ENCODE data around the gene DAGLB.

DAGLB gene

DNA sequence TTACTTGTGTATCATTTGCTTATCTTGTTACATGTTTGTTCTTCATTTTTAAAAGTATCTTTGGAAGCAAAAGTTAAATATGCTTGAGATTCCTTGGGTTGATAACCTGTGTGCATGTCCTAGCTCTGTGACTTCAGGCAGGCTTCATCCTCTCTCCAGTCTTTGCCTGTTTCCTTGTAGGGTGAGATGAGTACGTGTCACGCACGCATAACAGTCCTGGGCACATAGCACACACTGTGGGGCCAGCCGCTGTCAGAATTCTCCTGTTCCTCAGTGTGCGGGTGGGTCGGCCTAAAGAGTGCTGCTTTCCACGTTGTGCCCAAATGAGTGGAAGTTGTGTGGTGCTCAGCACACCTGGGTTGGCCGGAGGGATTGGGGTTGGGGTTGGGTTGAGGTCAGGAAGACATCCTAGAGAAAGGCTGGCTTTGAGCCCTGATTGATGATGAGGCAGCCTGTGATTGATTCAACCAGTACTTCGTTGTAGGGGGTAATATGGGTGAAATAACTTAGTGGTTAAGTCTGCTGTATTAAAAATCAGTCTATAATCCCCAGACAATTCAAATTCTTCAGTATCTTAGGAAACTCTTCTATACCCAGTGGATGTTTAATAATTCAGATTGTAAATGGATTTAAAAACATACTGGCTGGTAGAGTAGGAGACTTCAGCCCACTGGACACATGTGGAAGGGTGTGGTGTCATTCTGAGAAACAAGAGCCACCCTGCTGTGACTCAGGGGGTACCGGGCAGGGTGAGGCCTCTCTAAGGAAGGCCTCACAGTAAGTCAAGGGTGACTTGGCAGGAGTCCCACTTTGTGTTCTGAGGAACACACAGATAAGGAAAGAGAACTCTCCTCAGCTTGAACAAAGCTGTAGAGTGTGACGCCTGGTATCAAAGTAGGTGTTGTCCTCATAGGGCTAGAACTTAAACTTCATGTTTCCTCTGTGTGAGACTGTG is 54.8 kb downstream of the DAGLB start:
- TF ChIP-seq, protein P1, sequence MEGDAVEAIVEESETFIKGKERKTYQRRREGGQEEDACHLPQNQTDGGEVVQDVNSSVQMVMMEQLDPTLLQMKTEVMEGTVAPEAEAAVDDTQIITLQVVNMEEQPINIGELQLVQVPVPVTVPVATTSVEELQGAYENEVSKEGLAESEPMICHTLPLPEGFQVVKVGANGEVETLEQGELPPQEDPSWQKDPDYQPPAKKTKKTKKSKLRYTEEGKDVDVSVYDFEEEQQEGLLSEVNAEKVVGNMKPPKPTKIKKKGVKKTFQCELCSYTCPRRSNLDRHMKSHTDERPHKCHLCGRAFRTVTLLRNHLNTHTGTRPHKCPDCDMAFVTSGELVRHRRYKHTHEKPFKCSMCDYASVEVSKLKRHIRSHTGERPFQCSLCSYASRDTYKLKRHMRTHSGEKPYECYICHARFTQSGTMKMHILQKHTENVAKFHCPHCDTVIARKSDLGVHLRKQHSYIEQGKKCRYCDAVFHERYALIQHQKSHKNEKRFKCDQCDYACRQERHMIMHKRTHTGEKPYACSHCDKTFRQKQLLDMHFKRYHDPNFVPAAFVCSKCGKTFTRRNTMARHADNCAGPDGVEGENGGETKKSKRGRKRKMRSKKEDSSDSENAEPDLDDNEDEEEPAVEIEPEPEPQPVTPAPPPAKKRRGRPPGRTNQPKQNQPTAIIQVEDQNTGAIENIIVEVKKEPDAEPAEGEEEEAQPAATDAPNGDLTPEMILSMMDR (IDR thresholded peaks at IDR 0.05; ENCODE audit: low read depth, low read length) = no peak
- DNase-seq (ENCODE audit: low read depth in 2 of 2) = peak; percentile 88 to 92
- H3K4me3 ChIP-seq (replicated peaks in 1 of 2; ENCODE audit: low read depth in 2 of 2, low read length in 2 of 2) = no peak overlapping the region

- DNase-seq (ENCODE audit: low read depth in 2 of 2) = no peak
- H3K4me3 ChIP-seq (replicated peaks in 1 of 2; ENCODE audit: low read depth in 2 of 2, low read length in 2 of 2) = no peak overlapping the region
- TF ChIP-seq, protein P1 (IDR thresholded peaks at IDR 0.05; ENCODE audit: low read depth, low read length) = no peak
Measured at GRCh38 chr7:6389728-6390127, 58.0 kb downstream of the DAGLB start.

GRCh38 chr7:6387734-6388294 is 59.9 kb downstream of the DAGLB start:
- DNase-seq (ENCODE audit: low read depth in 2 of 2) = no peak
- no peak overlapping the region for H3K4me3 ChIP-seq (replicated peaks in 1 of 2; ENCODE audit: low read depth in 2 of 2, low read length in 2 of 2)
- TF ChIP-seq, protein P1 (IDR thresholded peaks at IDR 0.05; ENCODE audit: low read depth, low read length) = no peak

GRCh38 chr7:6386779-6387178 is 61.0 kb downstream of the DAGLB start:
- DNase-seq (ENCODE audit: low read depth in 2 of 2) = no peak
- TF ChIP-seq, protein P1 (IDR thresholded peaks at IDR 0.05; ENCODE audit: low read depth, low read length) = no peak
- no peak overlapping the region for H3K4me3 ChIP-seq (replicated peaks in 1 of 2; ENCODE audit: low read depth in 2 of 2, low read length in 2 of 2)

GRCh38 chr7:6385909-6386560 is 61.7 kb downstream of the DAGLB start:
- TF ChIP-seq, protein P1 (IDR thresholded peaks at IDR 0.05; ENCODE audit: low read depth, low read length) = no peak
- H3K4me3 ChIP-seq (replicated peaks in 1 of 2; ENCODE audit: low read depth in 2 of 2, low read length in 2 of 2) = no peak overlapping the region
- no peak for DNase-seq (ENCODE audit: low read depth in 2 of 2)

GRCh38 chr7:6385110-6385781 is 62.5 kb downstream of the DAGLB start:
- no peak overlapping the region for H3K4me3 ChIP-seq (replicated peaks in 1 of 2; ENCODE audit: low read depth in 2 of 2, low read length in 2 of 2)
- TF ChIP-seq, protein P1 (IDR thresholded peaks at IDR 0.05; ENCODE audit: low read depth, low read length) = no peak
- peak; percentile 90 to 98 for DNase-seq (ENCODE audit: low read depth in 2 of 2)

Data from cardiac fibroblast (primary cell).